ENCODE measurements around the gene ATF3.

DNA sequence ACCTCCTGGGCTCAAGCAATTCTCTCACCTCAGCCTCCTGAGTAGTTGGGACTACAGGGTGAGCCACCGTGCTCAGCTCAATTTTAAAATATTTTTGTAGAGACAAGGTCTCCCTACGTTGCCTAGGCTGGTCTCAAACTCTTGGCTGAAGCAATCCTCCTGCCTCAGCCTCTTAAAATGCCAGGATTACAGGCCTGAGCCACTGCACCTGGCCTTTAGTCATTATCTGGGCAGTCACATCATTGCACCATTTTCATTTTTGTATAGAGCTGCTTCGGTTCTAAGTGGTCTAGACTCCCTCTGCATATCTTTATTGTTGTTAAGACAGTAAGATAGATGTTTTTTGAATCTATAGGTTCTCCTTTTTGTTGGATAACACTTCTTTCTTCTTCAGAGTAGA is 39.9 kb downstream of the ATF3 start:
- TF ChIP-seq CTCF (conservative IDR thresholded peaks at IDR 0.05; ENCODE audit: low read depth, low read length) (no peak), POLR2A (IDR thresholded peaks at IDR 0.05; ENCODE audit: low read depth, low read length) (no peak), RFX5 (IDR thresholded peaks at IDR 0.05; ENCODE audit: low read depth, low read length) (no peak), CEBPB (IDR thresholded peaks at IDR 0.05; ENCODE audit: low read depth, low read length) (no peak), MAFK (IDR thresholded peaks at IDR 0.05; ENCODE audit: low read depth, low read length) (no peak)
